PC-9 (cell line): Measurements from ENCODE around the gene CLVS2.

Experiments
- EZH2 ChIP-seq: fragments of 200-600 bp; sonication (generic); IDR thresholded peaks from 2 replicates; pipeline ENCODE4 v1.8.0; 2017; ENCODE audit warnings: antibody characterized with exemption, low read depth
- TF ChIP-seq, protein P1 (sequence below): fragments of 200-600 bp; sonication (generic); conservative IDR thresholded peaks from 2 replicates; pipeline ENCODE4 v1.6.1; 2017; ENCODE audit warnings: mixed run types, antibody characterized with exemption, mild to moderate bottlenecking, moderate library complexity

DNA sequence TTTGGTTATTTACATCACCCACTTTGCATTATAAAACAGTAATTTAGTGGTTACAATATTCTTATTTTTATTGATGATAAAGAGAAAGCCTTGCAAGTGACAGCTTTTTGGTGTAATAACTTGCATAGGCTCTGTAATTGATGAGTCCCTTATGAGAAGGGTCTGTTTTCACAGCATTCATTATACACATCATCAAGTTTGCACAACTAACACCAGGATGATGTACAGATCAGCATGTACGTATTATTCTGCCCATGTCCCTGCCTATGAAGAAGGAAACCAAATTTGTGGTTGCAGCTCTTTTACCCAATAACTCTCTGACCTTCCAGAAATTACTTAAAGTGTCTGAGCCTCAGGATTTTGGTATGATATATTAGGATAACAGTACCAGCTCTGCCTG lies 59.2 kb downstream of the CLVS2 start:
- TF ChIP-seq, protein P1, sequence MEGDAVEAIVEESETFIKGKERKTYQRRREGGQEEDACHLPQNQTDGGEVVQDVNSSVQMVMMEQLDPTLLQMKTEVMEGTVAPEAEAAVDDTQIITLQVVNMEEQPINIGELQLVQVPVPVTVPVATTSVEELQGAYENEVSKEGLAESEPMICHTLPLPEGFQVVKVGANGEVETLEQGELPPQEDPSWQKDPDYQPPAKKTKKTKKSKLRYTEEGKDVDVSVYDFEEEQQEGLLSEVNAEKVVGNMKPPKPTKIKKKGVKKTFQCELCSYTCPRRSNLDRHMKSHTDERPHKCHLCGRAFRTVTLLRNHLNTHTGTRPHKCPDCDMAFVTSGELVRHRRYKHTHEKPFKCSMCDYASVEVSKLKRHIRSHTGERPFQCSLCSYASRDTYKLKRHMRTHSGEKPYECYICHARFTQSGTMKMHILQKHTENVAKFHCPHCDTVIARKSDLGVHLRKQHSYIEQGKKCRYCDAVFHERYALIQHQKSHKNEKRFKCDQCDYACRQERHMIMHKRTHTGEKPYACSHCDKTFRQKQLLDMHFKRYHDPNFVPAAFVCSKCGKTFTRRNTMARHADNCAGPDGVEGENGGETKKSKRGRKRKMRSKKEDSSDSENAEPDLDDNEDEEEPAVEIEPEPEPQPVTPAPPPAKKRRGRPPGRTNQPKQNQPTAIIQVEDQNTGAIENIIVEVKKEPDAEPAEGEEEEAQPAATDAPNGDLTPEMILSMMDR, result no peak
- TF ChIP-seq EZH2, result no peak
